SU-DHL-6 (cell line): Measurements from ENCODE around the gene THSD7B.

Experiments
- EZH2phosphoT487 ChIP-seq: fragments of 200-600 bp; sonication (generic), shearing (Covaris generic); conservative IDR thresholded peaks from 2 replicates; pipeline ENCODE4 v1.6.1; 2018; ENCODE audit warnings: mild to moderate bottlenecking, antibody characterized with exemption, low read length, moderate library complexity, mixed read lengths
- TF ChIP-seq, protein P1 (sequence below): fragments of 200-600 bp; sonication (generic); IDR thresholded peaks from one replicate; pipeline ENCODE4 v1.5.1; 2017; ENCODE audit warnings: antibody characterized with exemption, mild to moderate bottlenecking, low read length, moderate library complexity; ENCODE audit not compliant: insufficient read depth, poor library complexity, severe bottlenecking

DNA sequence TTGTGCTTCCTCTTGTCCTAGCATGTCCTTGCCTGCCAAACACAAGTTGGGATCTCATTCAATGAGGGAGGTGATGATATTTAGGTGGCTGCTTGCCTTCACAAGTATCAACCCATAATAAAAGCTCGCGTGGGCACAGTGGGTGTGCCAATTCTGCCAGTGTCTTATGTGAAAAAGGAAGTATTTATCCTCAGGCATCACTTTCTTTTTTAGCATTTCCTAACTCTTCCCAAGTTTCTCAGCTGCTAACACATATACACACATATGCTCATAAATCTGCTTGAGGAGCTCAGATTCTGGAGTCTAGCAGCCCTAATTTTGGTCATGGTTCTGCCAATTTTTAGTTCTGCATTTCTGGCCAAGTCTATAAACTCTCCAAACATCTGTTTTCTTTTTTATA lies 879.4 kb downstream of the THSD7B start:
- TF ChIP-seq, protein P1, sequence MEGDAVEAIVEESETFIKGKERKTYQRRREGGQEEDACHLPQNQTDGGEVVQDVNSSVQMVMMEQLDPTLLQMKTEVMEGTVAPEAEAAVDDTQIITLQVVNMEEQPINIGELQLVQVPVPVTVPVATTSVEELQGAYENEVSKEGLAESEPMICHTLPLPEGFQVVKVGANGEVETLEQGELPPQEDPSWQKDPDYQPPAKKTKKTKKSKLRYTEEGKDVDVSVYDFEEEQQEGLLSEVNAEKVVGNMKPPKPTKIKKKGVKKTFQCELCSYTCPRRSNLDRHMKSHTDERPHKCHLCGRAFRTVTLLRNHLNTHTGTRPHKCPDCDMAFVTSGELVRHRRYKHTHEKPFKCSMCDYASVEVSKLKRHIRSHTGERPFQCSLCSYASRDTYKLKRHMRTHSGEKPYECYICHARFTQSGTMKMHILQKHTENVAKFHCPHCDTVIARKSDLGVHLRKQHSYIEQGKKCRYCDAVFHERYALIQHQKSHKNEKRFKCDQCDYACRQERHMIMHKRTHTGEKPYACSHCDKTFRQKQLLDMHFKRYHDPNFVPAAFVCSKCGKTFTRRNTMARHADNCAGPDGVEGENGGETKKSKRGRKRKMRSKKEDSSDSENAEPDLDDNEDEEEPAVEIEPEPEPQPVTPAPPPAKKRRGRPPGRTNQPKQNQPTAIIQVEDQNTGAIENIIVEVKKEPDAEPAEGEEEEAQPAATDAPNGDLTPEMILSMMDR: no peak
- no peak for TF ChIP-seq EZH2phosphoT487
